H9 (cell line): ENCODE data around the gene ZNF346. TPM values are rescaled to one million over a fixed set of nuclear protein-coding genes. Genes with fewer than 3 reads are reported as not detected.
A peak's percentile ranks its signal among the peaks of the same experiment; 100 is the strongest.

ENCODE experiments used
- DNase-seq: peaks from one replicate; pipeline ENCODE4 v3.0.0-alpha.2; 2017
- H2AFZ ChIP-seq: one replicate; pipeline ENCODE4 v1.6.1; 2013; ENCODE audit warnings: mild to moderate bottlenecking, low read length, control low read depth, moderate library complexity
- H2AK5ac ChIP-seq: 2 replicates; pipeline ENCODE4 v1.6.1; 2013; ENCODE audit warnings: low read length, control low read depth, mixed read lengths; ENCODE audit not compliant: insufficient read length
- H2BK120ac ChIP-seq: one replicate; pipeline ENCODE4 v1.6.1; 2013; ENCODE audit warnings: low read depth, mild to moderate bottlenecking, low read length, control low read depth, inconsistent platforms; ENCODE audit not compliant: poor library complexity, severe bottlenecking
- H2BK12ac ChIP-seq: 2 replicates; pipeline ENCODE4 v1.6.1; 2013; ENCODE audit warnings: low read length, control low read depth, mixed read lengths, low read depth; ENCODE audit not compliant: insufficient read length
- H2BK15ac ChIP-seq: 2 replicates; pipeline ENCODE4 v1.6.1; 2013; ENCODE audit warnings: low read depth, low read length, control low read depth
- H2BK20ac ChIP-seq: one replicate; pipeline ENCODE4 v1.6.1; 2013; ENCODE audit warnings: low read depth, mild to moderate bottlenecking, low read length, control low read depth, inconsistent platforms; ENCODE audit not compliant: poor library complexity, severe bottlenecking
- H2BK5ac ChIP-seq: 2 replicates; pipeline ENCODE4 v1.6.1; 2013; ENCODE audit warnings: low read length, control low read depth, mixed read lengths; ENCODE audit not compliant: insufficient read length
- H3K14ac ChIP-seq: 2 replicates; pipeline ENCODE4 v1.6.1; 2013; ENCODE audit warnings: low read length, control low read depth; ENCODE audit not compliant: insufficient read depth
- H3K18ac ChIP-seq: 2 replicates; pipeline ENCODE4 v1.6.1; 2013; ENCODE audit warnings: low read depth, mild to moderate bottlenecking, mixed read lengths, low read length, control low read depth; ENCODE audit not compliant: insufficient read length
- H3K23ac ChIP-seq: 2 replicates; pipeline ENCODE4 v1.6.1; 2013; ENCODE audit warnings: low read length, control low read depth, mixed read lengths, low read depth; ENCODE audit not compliant: insufficient read length
- H3K23me2 ChIP-seq: 2 replicates; pipeline ENCODE4 v1.6.1; 2013; ENCODE audit warnings: low read depth, mild to moderate bottlenecking, mixed read lengths, low read length, control low read depth; ENCODE audit not compliant: insufficient read length, poor library complexity, severe bottlenecking
- H3K27ac ChIP-seq: 2 replicates; pipeline ENCODE4 v1.5.1; 2013; ENCODE audit warnings: low read length, control low read depth, mixed read lengths, low read depth; ENCODE audit not compliant: insufficient read length
- H3K27me3 ChIP-seq: 2 replicates; pipeline ENCODE4 v1.6.1; 2013; ENCODE audit warnings: low read length, control low read depth, inconsistent platforms; ENCODE audit not compliant: insufficient read depth
- H3K4ac ChIP-seq: 2 replicates; pipeline ENCODE4 v1.6.1; 2013; ENCODE audit warnings: low read depth, mild to moderate bottlenecking, control low read depth, inconsistent platforms, low read length, moderate library complexity
- H3K4me1 ChIP-seq: 2 replicates; pipeline ENCODE4 v1.6.1; 2013; ENCODE audit warnings: low read length, control low read depth, inconsistent platforms; ENCODE audit not compliant: insufficient read depth
- H3K4me2 ChIP-seq: 2 replicates; pipeline ENCODE4 v1.6.1; 2013; ENCODE audit warnings: low read length, control low read depth, mixed read lengths; ENCODE audit not compliant: insufficient read length, insufficient read depth
- H3K56ac ChIP-seq: 2 replicates; pipeline ENCODE4 v1.6.1; 2013; ENCODE audit warnings: low read depth, mild to moderate bottlenecking, mixed read lengths, low read length, control low read depth; ENCODE audit not compliant: insufficient read length
- H3K79me1 ChIP-seq: 2 replicates; pipeline ENCODE4 v1.6.1; 2013; ENCODE audit warnings: low read depth, mild to moderate bottlenecking, moderate library complexity, low read length, control low read depth, inconsistent platforms; ENCODE audit not compliant: insufficient read depth, poor library complexity, severe bottlenecking
- H3K79me2 ChIP-seq: 2 replicates; pipeline ENCODE4 v1.6.1; 2013; ENCODE audit warnings: low read length, control low read depth, inconsistent platforms; ENCODE audit not compliant: insufficient read depth
- H3K9ac ChIP-seq: 2 replicates; pipeline ENCODE4 v1.6.1; 2013; ENCODE audit warnings: low read length, control low read depth, mixed read lengths; ENCODE audit not compliant: insufficient read length; ENCODE audit errors: extremely low read depth
- H3K9me3 ChIP-seq: one replicate; pipeline ENCODE4 v1.6.1; 2013; ENCODE audit warnings: low read depth, low read length, inconsistent platforms; ENCODE audit not compliant: control insufficient read depth
- H3T11ph ChIP-seq: one replicate; pipeline ENCODE4 v1.6.1; 2013; ENCODE audit warnings: mild to moderate bottlenecking, low read length, control low read depth, inconsistent platforms
- H4K20me1 ChIP-seq: one replicate; pipeline ENCODE4 v1.6.1; 2013; ENCODE audit not compliant: control insufficient read depth, insufficient read length, insufficient read depth
- H4K5ac ChIP-seq: 2 replicates; pipeline ENCODE4 v1.6.1; 2013; ENCODE audit warnings: low read depth, mild to moderate bottlenecking, mixed read lengths, low read length, control low read depth; ENCODE audit not compliant: insufficient read length
- H4K8ac ChIP-seq: replicated peaks from 2 replicates; pipeline ENCODE4 v1.6.1; 2013; ENCODE audit warnings: low read length, control low read depth, mixed read lengths, low read depth; ENCODE audit not compliant: insufficient read length
- H4K91ac ChIP-seq: 2 replicates; pipeline ENCODE4 v1.6.1; 2013; ENCODE audit warnings: low read depth, mild to moderate bottlenecking, moderate library complexity, mixed read lengths, low read length, control low read depth; ENCODE audit not compliant: insufficient read length
- H3K27ac Mint-ChIP-seq, 3 experiments: 2 replicates in 2 of 3; 3 replicates in 1 of 3; pipeline ENCODE4 v1.8.0; 2020 to 2021; ENCODE audit warnings: mixed read lengths in 3 of 3, mild to moderate bottlenecking in 1 of 3, moderate library complexity in 1 of 3
- H3K27me3 Mint-ChIP-seq: 2 replicates; pipeline ENCODE4 v1.8.0; 2021; ENCODE audit warnings: low read depth, mild to moderate bottlenecking, moderate library complexity, mixed read lengths
- H3K36me3 Mint-ChIP-seq, 3 experiments: 2 replicates in 2 of 3; 3 replicates in 1 of 3; pipeline ENCODE4 v1.8.0; 2020 to 2021; ENCODE audit warnings: low read depth in 3 of 3, mixed read lengths in 3 of 3; ENCODE audit not compliant: insufficient read depth in 1 of 3
- H3K4me1 Mint-ChIP-seq, 2 experiments: 2 replicates each; pipeline ENCODE4 v1.8.0; 2020; ENCODE audit warnings: mixed read lengths in 2 of 2
- H3K4me3 Mint-ChIP-seq, 2 experiments: 2 replicates in 1 of 2; 3 replicates in 1 of 2; pipeline ENCODE4 v1.8.0; 2020 to 2021; ENCODE audit warnings: mild to moderate bottlenecking in 2 of 2, mixed read lengths in 2 of 2, moderate library complexity in 1 of 2
- H3K9me3 Mint-ChIP-seq, 2 experiments: 2 replicates in 1 of 2; 3 replicates in 1 of 2; pipeline ENCODE4 v1.8.0; 2020; ENCODE audit warnings: mild to moderate bottlenecking in 2 of 2, mixed read lengths in 2 of 2, moderate library complexity in 1 of 2
- CTCF ChIP-seq: fragments of 200-600 bp; sonication (generic); conservative IDR thresholded peaks from 3 replicates; pipeline ENCODE4 v1.8.0; 2021; ENCODE audit warnings: antibody characterized with exemption, mild to moderate bottlenecking
- WGBS: extraction: QIAGEN DNeasy Blood & Tissue Kit; methylation state at CpG from one replicate; pipeline ENCODE4 v1.1.7; 2013; ENCODE audit warnings: missing lambda C conversion rate, low lambda C conversion rate, mixed read lengths; ENCODE audit not compliant: insufficient read length; ENCODE audit errors: extremely low coverage; 5-methylcytosine and 5-hydroxymethylcytosine counted together
- total RNA-seq: library from RNA; stranded (reverse); gene quantifications from 2 replicates; pipeline ENCODE4 v1.2.1, GENCODE V29; 2021

ZNF346 gene
- total RNA-seq, 1 experiment from 2014 or later: 22.7 TPM

- no peak for DNase-seq
- H3K9ac ChIP-seq: no peak overlapping the region
- WGBS: no CpG with 5 or more reads among the region's 1 CpG
- H2AFZ ChIP-seq: no peak overlapping the region
- H3K4me1 ChIP-seq: no peaks in the 10 kb centered on the region
- H3K18ac ChIP-seq: no peak overlapping the region
- Mint-ChIP-seq H3K4me3 (peak overlapping the region in 1 of 2 experiments; percentile 4; a peak in 1 of 5 replicates), H3K27me3 (no peaks in the 10 kb centered on the region), H3K27ac (no peak overlapping the region), H3K4me1 (peaks cover 13 to 18% of the 10 kb centered on the region in 2 experiments), H3K36me3 (peaks cover 9 to 37% (median 36%) of the 10 kb centered on the region in 3 experiments; a peak in 6 of 7 replicates), H3K9me3 (no peaks in the 10 kb centered on the region)
- H3K14ac ChIP-seq: no peak overlapping the region
- H2BK15ac ChIP-seq: no peak overlapping the region
- H3K23me2 ChIP-seq: peaks cover 12% of the 10 kb centered on the region
- H2AK5ac ChIP-seq: no peak overlapping the region
- H3K79me2 ChIP-seq: no peaks in the 10 kb centered on the region
- H3K4me2 ChIP-seq: no peak overlapping the region
- no peak overlapping the region for H4K5ac ChIP-seq
- no peak overlapping the region for H3K27ac ChIP-seq
- no peaks in the 10 kb centered on the region for H4K20me1 ChIP-seq
- no peak overlapping the region for H3K56ac ChIP-seq
- no peaks in the 10 kb centered on the region for H3K79me1 ChIP-seq
- no peak overlapping the region for H2BK12ac ChIP-seq
- no peak overlapping the region for H2BK20ac ChIP-seq
- H4K91ac ChIP-seq: no peak overlapping the region
- H3K27me3 ChIP-seq: no peaks in the 10 kb centered on the region
- no peak overlapping the region for H2BK120ac ChIP-seq
- no peak overlapping the region for H3T11ph ChIP-seq
- no peak overlapping the region for H4K8ac ChIP-seq
- H3K23ac ChIP-seq: no peak overlapping the region
- H2BK5ac ChIP-seq: no peak overlapping the region
- TF ChIP-seq CTCF: no peak
- H3K9me3 ChIP-seq: no peaks in the 10 kb centered on the region
- no peak overlapping the region for H3K4ac ChIP-seq
Measured at GRCh38 chr5:177024559-177024958, 2.1 kb downstream of the ZNF346 start.
